ENCODE measurements around the gene CDKAL1. TPM values are rescaled to one million over a fixed set of nuclear protein-coding genes. Genes with fewer than 3 reads are reported as not detected.

Gene CDKAL1
- total and polyA plus RNA-seq, 2 of the 13 experiments (the other 11 are each of a cell fraction or from before 2014, with no cell fraction given) = 9.5 to 27.7 TPM

DNA sequence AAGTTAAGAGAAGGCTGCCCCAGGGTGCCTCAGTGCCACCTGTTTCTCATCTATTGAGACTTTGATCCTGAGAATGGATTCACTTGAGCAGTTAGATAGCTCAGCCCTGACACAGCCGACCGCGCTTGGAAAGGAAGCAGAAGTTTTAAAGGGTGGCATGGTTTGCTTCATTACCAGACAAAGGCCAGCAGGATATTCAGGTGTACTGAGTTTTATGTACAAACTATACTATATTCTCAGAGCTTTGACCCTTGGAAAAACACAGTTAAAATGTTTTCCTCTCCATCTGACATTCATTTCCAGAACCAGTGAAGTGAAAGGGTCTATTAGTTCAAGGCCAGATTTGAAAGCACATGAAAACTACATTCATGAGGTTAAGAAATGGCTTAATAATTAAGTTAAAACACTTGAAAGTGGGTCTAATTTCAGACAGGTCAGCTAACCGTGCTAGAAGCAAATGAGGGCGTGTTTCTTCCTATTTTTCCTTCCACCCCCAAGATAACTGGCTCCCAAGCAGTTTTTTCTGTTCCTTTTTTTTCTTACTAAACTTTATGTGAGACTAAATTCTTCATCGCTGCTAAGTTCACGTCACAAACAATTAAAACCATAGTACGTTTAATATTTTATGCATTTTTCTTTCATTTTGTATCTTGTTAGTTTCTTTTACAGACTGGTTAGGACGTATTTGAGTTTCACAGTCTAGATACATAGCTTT, 674.0 kb downstream of the CDKAL1 start (continued):
- TF ChIP-seq MAF1 (CRISPR knock-in tag; IDR thresholded peaks at IDR 0.05; ENCODE audit: borderline replicate concordance) = 0 out of 2 replicates have a peak, but pooled peaks have one; percentile 45
- no peak for TF ChIP-seq SCMH1 (CRISPR knock-in tag; IDR thresholded peaks at IDR 0.05; ENCODE audit: borderline replicate concordance)
- peak in 1 of 2 experiments; percentile 54; a peak in 1 of 4 replicates for TF ChIP-seq EP300 (IDR thresholded peaks at IDR 0.05; ENCODE audit: low read depth in 2 of 2, low read length in 2 of 2)
- TF ChIP-seq EP300 (CRISPR knock-in tag; IDR thresholded peaks at IDR 0.05; ENCODE audit: borderline replicate concordance) = no peak
- peak; percentile 76 for TF ChIP-seq GATAD2A (CRISPR knock-in tag; IDR thresholded peaks at IDR 0.05)
- 0 out of 2 replicates have a peak, but pooled peaks have one; percentile 14 for TF ChIP-seq THAP11 (CRISPR knock-in tag; IDR thresholded peaks at IDR 0.05)
- TF ChIP-seq, protein P1, sequence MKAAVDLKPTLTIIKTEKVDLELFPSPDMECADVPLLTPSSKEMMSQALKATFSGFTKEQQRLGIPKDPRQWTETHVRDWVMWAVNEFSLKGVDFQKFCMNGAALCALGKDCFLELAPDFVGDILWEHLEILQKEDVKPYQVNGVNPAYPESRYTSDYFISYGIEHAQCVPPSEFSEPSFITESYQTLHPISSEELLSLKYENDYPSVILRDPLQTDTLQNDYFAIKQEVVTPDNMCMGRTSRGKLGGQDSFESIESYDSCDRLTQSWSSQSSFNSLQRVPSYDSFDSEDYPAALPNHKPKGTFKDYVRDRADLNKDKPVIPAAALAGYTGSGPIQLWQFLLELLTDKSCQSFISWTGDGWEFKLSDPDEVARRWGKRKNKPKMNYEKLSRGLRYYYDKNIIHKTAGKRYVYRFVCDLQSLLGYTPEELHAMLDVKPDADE (CRISPR knock-in tag; IDR thresholded peaks at IDR 0.05) = no peak
- TF ChIP-seq, protein P2, sequence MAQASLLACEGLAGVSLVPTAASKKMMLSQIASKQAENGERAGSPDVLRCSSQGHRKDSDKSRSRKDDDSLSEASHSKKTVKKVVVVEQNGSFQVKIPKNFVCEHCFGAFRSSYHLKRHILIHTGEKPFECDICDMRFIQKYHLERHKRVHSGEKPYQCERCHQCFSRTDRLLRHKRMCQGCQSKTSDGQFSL (CRISPR knock-in tag; IDR thresholded peaks at IDR 0.05) = no peak
- TF ChIP-seq, protein P3, sequence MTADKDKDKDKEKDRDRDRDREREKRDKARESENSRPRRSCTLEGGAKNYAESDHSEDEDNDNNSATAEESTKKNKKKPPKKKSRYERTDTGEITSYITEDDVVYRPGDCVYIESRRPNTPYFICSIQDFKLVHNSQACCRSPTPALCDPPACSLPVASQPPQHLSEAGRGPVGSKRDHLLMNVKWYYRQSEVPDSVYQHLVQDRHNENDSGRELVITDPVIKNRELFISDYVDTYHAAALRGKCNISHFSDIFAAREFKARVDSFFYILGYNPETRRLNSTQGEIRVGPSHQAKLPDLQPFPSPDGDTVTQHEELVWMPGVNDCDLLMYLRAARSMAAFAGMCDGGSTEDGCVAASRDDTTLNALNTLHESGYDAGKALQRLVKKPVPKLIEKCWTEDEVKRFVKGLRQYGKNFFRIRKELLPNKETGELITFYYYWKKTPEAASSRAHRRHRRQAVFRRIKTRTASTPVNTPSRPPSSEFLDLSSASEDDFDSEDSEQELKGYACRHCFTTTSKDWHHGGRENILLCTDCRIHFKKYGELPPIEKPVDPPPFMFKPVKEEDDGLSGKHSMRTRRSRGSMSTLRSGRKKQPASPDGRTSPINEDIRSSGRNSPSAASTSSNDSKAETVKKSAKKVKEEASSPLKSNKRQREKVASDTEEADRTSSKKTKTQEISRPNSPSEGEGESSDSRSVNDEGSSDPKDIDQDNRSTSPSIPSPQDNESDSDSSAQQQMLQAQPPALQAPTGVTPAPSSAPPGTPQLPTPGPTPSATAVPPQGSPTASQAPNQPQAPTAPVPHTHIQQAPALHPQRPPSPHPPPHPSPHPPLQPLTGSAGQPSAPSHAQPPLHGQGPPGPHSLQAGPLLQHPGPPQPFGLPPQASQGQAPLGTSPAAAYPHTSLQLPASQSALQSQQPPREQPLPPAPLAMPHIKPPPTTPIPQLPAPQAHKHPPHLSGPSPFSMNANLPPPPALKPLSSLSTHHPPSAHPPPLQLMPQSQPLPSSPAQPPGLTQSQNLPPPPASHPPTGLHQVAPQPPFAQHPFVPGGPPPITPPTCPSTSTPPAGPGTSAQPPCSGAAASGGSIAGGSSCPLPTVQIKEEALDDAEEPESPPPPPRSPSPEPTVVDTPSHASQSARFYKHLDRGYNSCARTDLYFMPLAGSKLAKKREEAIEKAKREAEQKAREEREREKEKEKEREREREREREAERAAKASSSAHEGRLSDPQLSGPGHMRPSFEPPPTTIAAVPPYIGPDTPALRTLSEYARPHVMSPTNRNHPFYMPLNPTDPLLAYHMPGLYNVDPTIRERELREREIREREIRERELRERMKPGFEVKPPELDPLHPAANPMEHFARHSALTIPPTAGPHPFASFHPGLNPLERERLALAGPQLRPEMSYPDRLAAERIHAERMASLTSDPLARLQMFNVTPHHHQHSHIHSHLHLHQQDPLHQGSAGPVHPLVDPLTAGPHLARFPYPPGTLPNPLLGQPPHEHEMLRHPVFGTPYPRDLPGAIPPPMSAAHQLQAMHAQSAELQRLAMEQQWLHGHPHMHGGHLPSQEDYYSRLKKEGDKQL (CRISPR knock-in tag; IDR thresholded peaks at IDR 0.05; ENCODE audit: low read depth) = no peak
- TF ChIP-seq, protein P4, sequence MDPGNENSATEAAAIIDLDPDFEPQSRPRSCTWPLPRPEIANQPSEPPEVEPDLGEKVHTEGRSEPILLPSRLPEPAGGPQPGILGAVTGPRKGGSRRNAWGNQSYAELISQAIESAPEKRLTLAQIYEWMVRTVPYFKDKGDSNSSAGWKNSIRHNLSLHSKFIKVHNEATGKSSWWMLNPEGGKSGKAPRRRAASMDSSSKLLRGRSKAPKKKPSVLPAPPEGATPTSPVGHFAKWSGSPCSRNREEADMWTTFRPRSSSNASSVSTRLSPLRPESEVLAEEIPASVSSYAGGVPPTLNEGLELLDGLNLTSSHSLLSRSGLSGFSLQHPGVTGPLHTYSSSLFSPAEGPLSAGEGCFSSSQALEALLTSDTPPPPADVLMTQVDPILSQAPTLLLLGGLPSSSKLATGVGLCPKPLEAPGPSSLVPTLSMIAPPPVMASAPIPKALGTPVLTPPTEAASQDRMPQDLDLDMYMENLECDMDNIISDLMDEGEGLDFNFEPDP (CRISPR knock-in tag; conservative IDR thresholded peaks at IDR 0.05) = no peak
- TF ChIP-seq, protein P5, sequence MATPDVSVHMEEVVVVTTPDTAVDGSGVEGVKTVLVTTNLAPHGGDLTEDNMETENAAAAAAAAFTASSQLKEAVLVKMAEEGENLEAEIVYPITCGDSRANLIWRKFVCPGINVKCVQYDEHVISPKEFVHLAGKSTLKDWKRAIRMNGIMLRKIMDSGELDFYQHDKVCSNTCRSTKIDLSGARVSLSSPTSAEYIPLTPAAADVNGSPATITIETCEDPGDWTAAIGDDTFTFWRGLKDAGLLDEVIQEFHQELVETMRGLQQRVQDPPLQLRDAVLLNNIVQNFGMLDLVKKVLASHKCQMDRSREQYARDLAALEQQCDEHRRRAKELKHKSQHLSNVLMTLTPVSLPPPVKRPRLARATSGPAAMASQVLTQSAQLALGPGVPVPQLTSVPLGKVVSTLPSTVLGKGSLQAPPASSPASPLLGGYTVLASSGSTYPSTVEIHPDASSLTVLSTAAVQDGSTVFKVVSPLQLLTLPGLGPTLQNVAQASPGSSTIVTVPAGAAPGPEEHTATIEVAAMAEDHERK (CRISPR knock-in tag; IDR thresholded peaks at IDR 0.05; ENCODE audit: low read depth) = no peak
- no peak for TF ChIP-seq SIN3B (IDR thresholded peaks at IDR 0.05; ENCODE audit: low read length)
- no peak for TF ChIP-seq ZNF350 (CRISPR knock-in tag; IDR thresholded peaks at IDR 0.05; ENCODE audit: borderline replicate concordance, low read depth)
- no peak for TF ChIP-seq STAT5B (CRISPR knock-in tag; IDR thresholded peaks at IDR 0.05)
- no peak for TF ChIP-seq HNRNPUL1 (IDR thresholded peaks at IDR 0.05; ENCODE audit: low read depth, low read length)
- TF ChIP-seq, protein P6, sequence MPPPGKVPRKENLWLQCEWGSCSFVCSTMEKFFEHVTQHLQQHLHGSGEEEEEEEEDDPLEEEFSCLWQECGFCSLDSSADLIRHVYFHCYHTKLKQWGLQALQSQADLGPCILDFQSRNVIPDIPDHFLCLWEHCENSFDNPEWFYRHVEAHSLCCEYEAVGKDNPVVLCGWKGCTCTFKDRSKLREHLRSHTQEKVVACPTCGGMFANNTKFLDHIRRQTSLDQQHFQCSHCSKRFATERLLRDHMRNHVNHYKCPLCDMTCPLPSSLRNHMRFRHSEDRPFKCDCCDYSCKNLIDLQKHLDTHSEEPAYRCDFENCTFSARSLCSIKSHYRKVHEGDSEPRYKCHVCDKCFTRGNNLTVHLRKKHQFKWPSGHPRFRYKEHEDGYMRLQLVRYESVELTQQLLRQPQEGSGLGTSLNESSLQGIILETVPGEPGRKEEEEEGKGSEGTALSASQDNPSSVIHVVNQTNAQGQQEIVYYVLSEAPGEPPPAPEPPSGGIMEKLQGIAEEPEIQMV (CRISPR knock-in tag; IDR thresholded peaks at IDR 0.05; ENCODE audit: low read depth) = no peak
- no peak for TF ChIP-seq RAD21 (CRISPR knock-in tag; IDR thresholded peaks at IDR 0.05)
- no peak for TF ChIP-seq BRD4 (CRISPR knock-in tag; IDR thresholded peaks at IDR 0.05)
